Peyer's patch (tissue), 4 donors: ENCODE measurements around the gene PRDX6. TPM values are rescaled to one million over a fixed set of nuclear protein-coding genes. Genes with fewer than 3 reads are reported as not detected.

ENCODE experiments used
- DNase-seq, 3 donors: peaks; one replicate each; pipeline ENCODE4 v3.0.0-alpha.2; 2017 to 2019
- H3K27ac ChIP-seq, 4 donors: fragments of 200-600 bp; sonication (generic); one replicate each; pipeline ENCODE4 v1.5.1; 2016 to 2019
- H3K27me3 ChIP-seq, 2 donors: fragments of 200-600 bp; sonication (generic); one replicate each; pipeline ENCODE4 v1.5.1; 2019
- H3K36me3 ChIP-seq, 3 donors: fragments of 200-600 bp; sonication (generic); one replicate each; pipeline ENCODE4 v1.5.1; 2016 to 2019
- H3K4me1 ChIP-seq, 4 donors: fragments of 200-600 bp; sonication (generic); one replicate each; pipeline ENCODE4 v1.5.1; 2016 to 2019
- H3K4me3 ChIP-seq, 4 donors: fragments of 200-600 bp; sonication (generic); 1 replicate in 3 of 4; 2 replicates in 1 of 4; pipeline ENCODE4 v1.5.1; 2016 to 2019; ENCODE audit warnings: mild to moderate bottlenecking in 1 of 4
- H3K9me3 ChIP-seq, 4 donors: fragments of 200-600 bp; sonication (generic); one replicate each; pipeline ENCODE4 v1.5.1; 2016 to 2019; ENCODE audit warnings: mild to moderate bottlenecking in 1 of 4
- POLR2A ChIP-seq, 2 donors: fragments of 450-650 bp; IDR thresholded peaks; one replicate each; pipeline ENCODE4 v1.5.1; 2017; ENCODE audit warnings: antibody characterized with exemption in 2 of 2, mild to moderate bottlenecking in 2 of 2, moderate library complexity in 2 of 2
- total RNA-seq, 4 donors: library from RNA; depleted of rRNA; stranded (reverse); fragments of >200 nt; gene quantifications; one replicate each; pipeline ENCODE4 v1.1.0, GENCODE V29; 2016
- TF ChIP-seq, protein P1 (sequence below), 6 experiments: fragments of 450-650 bp in 4 of 6; fragments of 200-600 bp in 2 of 6; sonication (generic) in 1 of 6; IDR thresholded peaks; one replicate each; pipeline ENCODE4 v1.5.1; 2017 to 2019; ENCODE audit warnings: antibody characterized with exemption in 6 of 6, mild to moderate bottlenecking in 3 of 6, moderate library complexity in 1 of 6

The PRDX6 gene
- total RNA-seq, 4 donors from 2014 or later = 75.3 to 130 (median 108) TPM

DNA sequence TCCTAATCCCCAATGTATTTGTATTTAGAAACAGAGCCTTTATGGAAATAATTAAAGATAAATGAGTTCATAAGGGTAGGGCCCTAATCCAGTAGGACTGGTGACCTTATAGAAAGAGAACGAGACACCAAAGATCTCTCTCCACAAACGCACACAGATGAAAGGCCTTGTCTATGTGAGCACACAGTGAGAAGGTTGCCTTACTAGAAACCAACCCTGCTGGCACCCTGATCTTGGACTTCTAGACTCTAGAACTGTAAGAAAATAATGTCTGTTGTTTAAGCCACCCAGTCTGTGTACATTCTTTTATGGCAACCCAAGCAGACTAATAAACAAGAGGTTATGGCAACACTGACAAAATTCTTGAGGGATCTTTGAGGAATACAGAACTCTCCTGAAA is 44.8 kb upstream of the PRDX6 start:
- no peaks in the 10 kb centered on the region for H3K36me3 ChIP-seq
- H3K27ac ChIP-seq = no peak overlapping the region
- H3K4me3 ChIP-seq = no peak overlapping the region
- DNase-seq = no peak
- H3K4me1 ChIP-seq = peaks cover 0 to 20% (median 2%) of the 10 kb centered on the region in 4 donors
- TF ChIP-seq POLR2A (IDR thresholded peaks at IDR 0.05) = no peak
- TF ChIP-seq, protein P1, sequence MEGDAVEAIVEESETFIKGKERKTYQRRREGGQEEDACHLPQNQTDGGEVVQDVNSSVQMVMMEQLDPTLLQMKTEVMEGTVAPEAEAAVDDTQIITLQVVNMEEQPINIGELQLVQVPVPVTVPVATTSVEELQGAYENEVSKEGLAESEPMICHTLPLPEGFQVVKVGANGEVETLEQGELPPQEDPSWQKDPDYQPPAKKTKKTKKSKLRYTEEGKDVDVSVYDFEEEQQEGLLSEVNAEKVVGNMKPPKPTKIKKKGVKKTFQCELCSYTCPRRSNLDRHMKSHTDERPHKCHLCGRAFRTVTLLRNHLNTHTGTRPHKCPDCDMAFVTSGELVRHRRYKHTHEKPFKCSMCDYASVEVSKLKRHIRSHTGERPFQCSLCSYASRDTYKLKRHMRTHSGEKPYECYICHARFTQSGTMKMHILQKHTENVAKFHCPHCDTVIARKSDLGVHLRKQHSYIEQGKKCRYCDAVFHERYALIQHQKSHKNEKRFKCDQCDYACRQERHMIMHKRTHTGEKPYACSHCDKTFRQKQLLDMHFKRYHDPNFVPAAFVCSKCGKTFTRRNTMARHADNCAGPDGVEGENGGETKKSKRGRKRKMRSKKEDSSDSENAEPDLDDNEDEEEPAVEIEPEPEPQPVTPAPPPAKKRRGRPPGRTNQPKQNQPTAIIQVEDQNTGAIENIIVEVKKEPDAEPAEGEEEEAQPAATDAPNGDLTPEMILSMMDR (IDR thresholded peaks at IDR 0.05) = no peak
- no peaks in the 10 kb centered on the region for H3K27me3 ChIP-seq
- no peaks in the 10 kb centered on the region for H3K9me3 ChIP-seq

DNA sequence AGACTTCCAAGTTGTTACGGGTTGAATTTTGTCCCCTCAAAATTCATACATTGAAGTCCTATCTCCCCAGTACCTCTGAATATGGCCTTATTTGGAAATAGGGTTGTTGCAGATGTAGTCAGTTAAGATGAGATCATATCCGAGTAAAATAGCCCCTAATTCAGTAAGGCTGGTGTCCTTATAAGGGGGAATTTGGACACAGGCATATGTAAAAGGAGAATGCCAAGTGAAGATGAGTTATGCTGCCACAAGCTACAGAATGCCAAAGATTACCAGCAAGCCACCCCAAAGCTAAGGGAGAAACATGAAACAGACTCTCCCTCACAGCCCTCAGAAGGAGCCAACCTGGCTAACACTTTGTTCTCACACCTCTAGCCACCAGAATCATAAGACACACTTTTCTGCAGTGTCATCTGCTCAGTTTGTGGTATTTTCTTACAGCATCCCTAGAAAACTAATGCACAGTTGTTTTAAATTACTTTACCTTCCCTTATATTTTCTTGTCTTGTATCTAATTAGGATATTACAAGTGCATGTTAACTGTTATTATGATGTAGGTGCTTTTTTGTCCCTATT is 43.3 kb upstream of the PRDX6 start:
- H3K27me3 ChIP-seq = no peaks in the 10 kb centered on the region
- H3K4me1 ChIP-seq = peaks cover 0 to 20% (median 2%) of the 10 kb centered on the region in 4 donors
- no peak overlapping the region for H3K4me3 ChIP-seq
- no peak for DNase-seq
- H3K36me3 ChIP-seq = no peaks in the 10 kb centered on the region
- no peaks in the 10 kb centered on the region for H3K9me3 ChIP-seq
- H3K27ac ChIP-seq = no peak overlapping the region
- TF ChIP-seq, protein P1 (IDR thresholded peaks at IDR 0.05) = no peak
- TF ChIP-seq POLR2A (IDR thresholded peaks at IDR 0.05) = no peak

DNA sequence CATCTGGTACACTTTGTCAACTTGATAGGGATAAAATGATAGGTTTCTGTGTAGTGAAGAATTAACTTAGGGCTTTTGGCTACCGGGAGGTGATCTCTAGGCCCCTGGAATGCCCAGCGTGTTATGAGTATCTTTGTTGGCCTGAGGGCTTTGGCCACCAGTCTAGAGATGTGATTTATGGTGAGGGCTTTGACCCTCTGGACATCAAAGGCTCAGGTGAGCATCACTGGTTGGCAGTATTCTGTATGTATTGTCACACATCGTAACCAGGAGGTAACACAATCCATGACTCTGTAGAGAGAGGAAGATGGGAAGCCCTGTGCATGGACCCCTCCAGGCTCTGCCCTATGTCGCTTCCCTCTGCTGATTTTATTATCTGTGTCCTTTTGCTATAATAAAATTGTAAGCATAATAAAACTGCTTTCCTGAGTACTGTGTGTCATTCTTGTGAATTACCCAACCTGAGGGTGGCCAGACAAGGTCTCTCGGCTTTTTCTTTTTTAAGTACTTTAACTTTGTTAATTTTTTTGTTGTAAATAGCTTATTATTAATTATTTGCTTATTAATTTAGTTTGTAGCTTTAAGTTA is 40.2 kb upstream of the PRDX6 start:
- DNase-seq = no peak
- H3K36me3 ChIP-seq = no peaks in the 10 kb centered on the region
- no peaks in the 10 kb centered on the region for H3K9me3 ChIP-seq
- no peaks in the 10 kb centered on the region for H3K27me3 ChIP-seq
- no peak overlapping the region for H3K4me3 ChIP-seq
- H3K27ac ChIP-seq = no peak overlapping the region
- H3K4me1 ChIP-seq = no peaks in the 10 kb centered on the region
- TF ChIP-seq, protein P1 (IDR thresholded peaks at IDR 0.05) = no peak
- no peak for TF ChIP-seq POLR2A (IDR thresholded peaks at IDR 0.05)

DNA sequence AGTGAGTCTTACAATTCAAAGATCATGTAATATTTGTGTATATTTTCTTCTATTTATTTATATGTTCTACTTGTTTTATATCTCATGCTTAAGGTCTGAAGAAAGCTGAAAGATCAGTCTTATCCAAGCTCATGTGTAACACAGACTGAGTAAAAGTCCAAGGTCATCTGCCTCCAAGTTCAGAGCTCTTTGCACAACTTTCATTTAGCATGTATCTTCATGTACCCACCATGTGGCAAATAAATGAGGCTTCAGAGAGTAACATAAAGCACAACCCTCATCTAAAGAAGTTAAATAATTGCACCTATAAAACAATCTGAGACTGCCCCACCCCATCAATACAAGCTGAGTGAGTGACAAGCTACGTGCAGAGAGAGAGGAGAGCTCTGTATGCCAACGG is 38.5 kb upstream of the PRDX6 start:
- TF ChIP-seq, protein P1 (IDR thresholded peaks at IDR 0.05) = no peak
- TF ChIP-seq POLR2A (IDR thresholded peaks at IDR 0.05) = no peak
- Histone ChIP-seq H3K27ac (no peak overlapping the region), H3K4me3 (no peak overlapping the region), H3K4me1 (no peaks in the 10 kb centered on the region), H3K9me3 (no peaks in the 10 kb centered on the region), H3K27me3 (no peaks in the 10 kb centered on the region), H3K36me3 (no peaks in the 10 kb centered on the region)
- DNase-seq = no peak

DNA sequence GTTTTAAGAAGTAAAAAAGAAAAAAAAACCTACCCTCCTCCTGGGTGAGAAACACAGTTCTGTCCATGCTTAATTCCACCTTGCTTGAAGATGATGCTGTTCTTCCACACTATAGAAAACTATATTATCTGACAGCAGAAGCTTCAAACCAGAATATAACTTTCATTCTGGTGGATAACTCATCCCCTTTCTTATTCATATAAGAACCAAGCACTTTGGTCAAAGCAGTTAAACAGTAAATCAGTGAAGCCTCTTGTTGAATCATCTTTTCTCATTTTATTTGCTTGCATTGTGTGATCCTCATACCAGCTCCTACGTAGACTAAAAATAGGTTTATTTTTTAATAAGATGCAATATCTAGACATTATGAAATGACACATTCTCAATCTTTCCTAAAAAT is 36.7 kb upstream of the PRDX6 start:
- Histone ChIP-seq H3K36me3 (no peaks in the 10 kb centered on the region), H3K27me3 (no peaks in the 10 kb centered on the region), H3K4me1 (no peaks in the 10 kb centered on the region), H3K9me3 (no peaks in the 10 kb centered on the region), H3K27ac (no peak overlapping the region), H3K4me3 (no peak overlapping the region)
- no peak for TF ChIP-seq POLR2A (IDR thresholded peaks at IDR 0.05)
- TF ChIP-seq, protein P1 (IDR thresholded peaks at IDR 0.05) = no peak
- no peak for DNase-seq
